ENCODE results near the gene PEAK1. TPM values are rescaled to one million over a fixed set of nuclear protein-coding genes. Genes with fewer than 3 reads are reported as not detected.

PEAK1 gene
- total RNA-seq, 1 experiment from 2014 or later, result 21.2 TPM

DNA sequence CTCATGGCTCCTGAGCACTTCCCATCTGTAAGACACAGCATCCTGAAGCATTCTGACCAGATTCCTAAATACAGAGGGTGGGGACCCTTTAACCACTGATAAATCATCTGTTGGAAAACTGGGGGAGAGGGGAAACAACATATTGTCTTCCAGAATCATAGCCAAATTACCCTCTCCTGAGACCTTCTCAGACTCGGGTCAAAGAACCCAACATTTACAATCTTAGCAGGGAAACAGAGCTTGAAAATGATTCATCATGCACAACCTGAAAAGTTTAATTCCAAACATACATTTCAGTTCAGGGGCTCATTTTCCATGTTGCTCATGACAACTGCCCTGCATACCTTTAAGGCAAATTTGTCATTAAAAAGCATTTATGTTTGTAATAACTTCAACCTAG, 300.5 kb downstream of the PEAK1 start:
- Mint-ChIP-seq H3K9me3 (no peaks in the 10 kb centered on the region), H3K36me3 (ENCODE audit: insufficient read depth in 1 of 3, low read depth in 3 of 3) (peaks cover 0 to 2% (median 0%) of the 10 kb centered on the region in 3 experiments; a peak in 3 of 7 replicates), H3K27ac (no peak overlapping the region), H3K27me3 (ENCODE audit: low read depth) (no peaks in the 10 kb centered on the region), H3K4me1 (peaks cover 15 to 30% of the 10 kb centered on the region in 2 experiments), H3K4me3 (no peak overlapping the region)
- Histone ChIP-seq H3K14ac (ENCODE audit: insufficient read depth, low read length) (no peak overlapping the region), H3K56ac (ENCODE audit: insufficient read length, low read depth, low read length) (no peak overlapping the region), H2BK5ac (ENCODE audit: insufficient read length, low read length) (no peak overlapping the region), H3K23ac (ENCODE audit: insufficient read length, low read depth, low read length) (no peak overlapping the region), H3K79me2 (ENCODE audit: insufficient read depth, low read length) (no peaks in the 10 kb centered on the region), H2AK5ac (ENCODE audit: insufficient read length, low read length) (no peak overlapping the region), H4K8ac (replicated peaks; ENCODE audit: insufficient read length, low read depth, low read length) (no peak overlapping the region), H2BK12ac (ENCODE audit: insufficient read length, low read depth, low read length) (no peak overlapping the region), H2BK120ac (ENCODE audit: low read depth, low read length, poor library complexity, severe bottlenecking) (no peak overlapping the region), H3K27ac (ENCODE audit: insufficient read length, low read depth, low read length) (no peak overlapping the region), H2AFZ (ENCODE audit: low read length) (no peak overlapping the region), H2BK20ac (ENCODE audit: low read depth, low read length, poor library complexity, severe bottlenecking) (no peak overlapping the region), H3K4me1 (ENCODE audit: insufficient read depth, low read length) (peaks cover 6% of the 10 kb centered on the region), H3K4me2 (ENCODE audit: insufficient read depth, insufficient read length, low read length) (no peak overlapping the region), H3K4ac (ENCODE audit: low read depth, low read length) (no peak overlapping the region), H4K91ac (ENCODE audit: insufficient read length, low read depth, low read length) (no peak overlapping the region), H3K9ac (ENCODE audit: extremely low read depth, insufficient read length, low read length) (no peak overlapping the region), H3K27me3 (ENCODE audit: insufficient read depth, low read length) (no peaks in the 10 kb centered on the region), H4K5ac (ENCODE audit: insufficient read length, low read depth, low read length) (no peak overlapping the region), H3K9me3 (ENCODE audit: control insufficient read depth, low read depth, low read length) (no peaks in the 10 kb centered on the region), H2BK15ac (ENCODE audit: low read depth, low read length) (no peak overlapping the region), H3K18ac (ENCODE audit: insufficient read length, low read depth, low read length) (no peak overlapping the region), H3T11ph (ENCODE audit: low read length) (no peak overlapping the region), H3K23me2 (ENCODE audit: insufficient read length, low read depth, low read length, poor library complexity, severe bottlenecking) (no peaks in the 10 kb centered on the region), H4K20me1 (ENCODE audit: control insufficient read depth, insufficient read depth, insufficient read length) (no peaks in the 10 kb centered on the region), H3K79me1 (ENCODE audit: insufficient read depth, low read depth, low read length, poor library complexity, severe bottlenecking) (no peaks in the 10 kb centered on the region)
- TF ChIP-seq, protein P1, sequence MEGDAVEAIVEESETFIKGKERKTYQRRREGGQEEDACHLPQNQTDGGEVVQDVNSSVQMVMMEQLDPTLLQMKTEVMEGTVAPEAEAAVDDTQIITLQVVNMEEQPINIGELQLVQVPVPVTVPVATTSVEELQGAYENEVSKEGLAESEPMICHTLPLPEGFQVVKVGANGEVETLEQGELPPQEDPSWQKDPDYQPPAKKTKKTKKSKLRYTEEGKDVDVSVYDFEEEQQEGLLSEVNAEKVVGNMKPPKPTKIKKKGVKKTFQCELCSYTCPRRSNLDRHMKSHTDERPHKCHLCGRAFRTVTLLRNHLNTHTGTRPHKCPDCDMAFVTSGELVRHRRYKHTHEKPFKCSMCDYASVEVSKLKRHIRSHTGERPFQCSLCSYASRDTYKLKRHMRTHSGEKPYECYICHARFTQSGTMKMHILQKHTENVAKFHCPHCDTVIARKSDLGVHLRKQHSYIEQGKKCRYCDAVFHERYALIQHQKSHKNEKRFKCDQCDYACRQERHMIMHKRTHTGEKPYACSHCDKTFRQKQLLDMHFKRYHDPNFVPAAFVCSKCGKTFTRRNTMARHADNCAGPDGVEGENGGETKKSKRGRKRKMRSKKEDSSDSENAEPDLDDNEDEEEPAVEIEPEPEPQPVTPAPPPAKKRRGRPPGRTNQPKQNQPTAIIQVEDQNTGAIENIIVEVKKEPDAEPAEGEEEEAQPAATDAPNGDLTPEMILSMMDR (conservative IDR thresholded peaks at IDR 0.05), result no peak
- DNase-seq, result no peak
- WGBS (ENCODE audit: extremely low coverage, insufficient read length, low lambda C conversion rate), result no CpG with 5 or more reads among the region's 1 CpG

All from H9 (cell line).